Breast epithelium (tissue), 3 donors: Measurements from ENCODE around the gene SELENOP.

Experiments used
- POLR2A ChIP-seq: fragments of 450-650 bp; IDR thresholded peaks from one replicate; pipeline ENCODE4 v1.6.1; 2016; ENCODE audit warnings: antibody characterized with exemption, mild to moderate bottlenecking, moderate library complexity
- POLR2AphosphoS5 ChIP-seq, 3 donors: sonication (generic); formaldehyde crosslinking; IDR thresholded peaks; one replicate each; pipeline ENCODE4 v1.6.1; 2017; ENCODE audit warnings: antibody characterized with exemption in 3 of 3

DNA sequence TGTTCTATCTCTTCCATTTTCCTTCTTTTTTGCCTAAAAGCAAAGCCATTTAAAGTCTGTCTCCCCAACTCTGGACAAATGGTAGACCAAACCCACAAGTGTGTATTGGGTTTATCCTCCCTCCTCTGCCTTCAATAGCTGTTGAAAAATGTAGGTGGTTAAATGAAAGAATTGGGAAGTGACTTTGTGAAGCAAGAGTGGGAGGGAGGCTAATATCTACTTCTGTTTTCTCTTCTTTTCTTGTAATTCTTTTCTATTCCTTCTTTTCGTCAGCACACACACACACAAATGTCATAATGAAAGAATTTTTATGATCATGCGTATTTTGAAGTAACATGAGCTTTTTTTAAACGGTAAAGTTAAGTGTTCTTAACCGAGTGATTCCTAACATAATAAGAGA is 51.3 kb downstream of the SELENOP start:
- TF ChIP-seq POLR2AphosphoS5 (IDR thresholded peaks at IDR 0.05): no peak
- TF ChIP-seq POLR2A: no peak
